Occipital lobe (tissue), 2 donors: ENCODE measurements around the gene SEMA4C. TPM values are rescaled to one million over a fixed set of nuclear protein-coding genes. Genes with fewer than 3 reads are reported as not detected.
A peak's percentile ranks its signal among the peaks of the same experiment; 100 is the strongest.
"Not testable (repeated sequence)": the region's sequence is repeated elsewhere in the genome, so short reads cannot be mapped to it uniquely, and the experiment has no call there.

Source experiments
- DNase-seq: peaks from one replicate; lab custom pipeline; 2025; lab: John Stamatoyannopoulos, UW
- total RNA-seq: library from RNA; depleted of rRNA; stranded (reverse); fragments of >200 nt; gene quantifications from one replicate; pipeline ENCODE4 v1.2.3, GENCODE V29; 2014

The SEMA4C gene
- total RNA-seq, 1 donor from 2014 or later, result 54.9 TPM

DNA sequence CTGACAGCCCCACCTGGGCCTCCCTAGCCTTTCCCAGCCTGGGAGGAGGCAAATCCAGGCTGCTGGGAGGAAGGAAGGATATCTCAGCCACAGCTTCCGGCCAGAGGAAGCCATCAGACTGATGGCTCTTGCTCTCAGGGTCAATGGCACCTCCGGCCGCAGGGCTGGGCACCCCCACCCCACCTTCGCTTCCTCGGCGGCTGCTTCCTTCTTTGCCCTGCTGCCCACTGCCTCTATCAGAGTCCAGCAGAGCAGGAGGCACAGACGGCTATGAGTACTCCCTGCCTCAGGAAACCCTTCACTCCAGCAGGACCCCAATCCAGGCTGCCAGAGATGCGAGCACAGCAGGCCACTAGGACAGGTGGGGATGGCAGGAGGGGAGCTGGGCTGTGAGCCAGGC lies 3.3 kb downstream of the SEMA4C start:
- DNase-seq, result no peak

DNA sequence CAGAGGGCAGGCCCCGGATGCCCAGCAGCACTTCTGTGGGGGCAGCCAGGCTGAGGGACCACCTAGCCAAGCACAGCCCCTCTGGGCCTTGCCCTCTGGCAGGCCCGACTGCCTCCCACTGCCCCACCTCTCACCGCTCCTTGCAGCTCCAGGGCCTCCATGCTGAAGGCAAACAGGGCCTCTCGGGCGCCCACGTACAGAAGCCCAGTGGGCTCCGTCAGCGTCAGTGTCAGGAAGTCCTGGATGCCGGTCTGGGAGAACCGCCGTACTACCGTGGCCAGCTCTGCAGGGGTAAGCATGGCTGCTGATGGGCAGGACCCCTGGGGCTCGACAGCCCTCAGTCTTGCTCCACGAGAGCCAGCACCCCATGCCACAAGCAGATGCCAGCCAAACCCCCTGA lies 3.7 kb downstream of the SEMA4C start:
- DNase-seq, result no peak

DNA sequence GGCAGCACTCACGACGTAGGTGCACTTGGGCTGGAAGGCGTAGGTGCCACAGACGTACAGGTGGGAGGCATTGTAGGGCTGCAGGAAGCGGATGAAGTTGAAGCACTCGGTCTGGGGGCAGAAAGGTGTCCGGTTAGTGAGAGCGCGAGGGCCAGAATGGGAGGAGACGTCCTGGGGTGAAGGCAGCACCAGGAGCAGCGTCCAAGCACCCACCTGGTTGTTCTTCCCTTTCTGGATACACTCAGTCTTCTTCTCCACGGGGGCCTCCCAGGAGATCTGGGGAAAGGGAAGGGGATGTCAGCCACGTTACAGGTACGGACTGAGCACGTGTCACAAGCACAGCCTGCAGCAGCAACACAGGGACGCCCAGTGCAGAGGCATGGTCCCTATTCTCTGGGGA lies 4.2 kb downstream of the SEMA4C start:
- DNase-seq, result no peak

DNA sequence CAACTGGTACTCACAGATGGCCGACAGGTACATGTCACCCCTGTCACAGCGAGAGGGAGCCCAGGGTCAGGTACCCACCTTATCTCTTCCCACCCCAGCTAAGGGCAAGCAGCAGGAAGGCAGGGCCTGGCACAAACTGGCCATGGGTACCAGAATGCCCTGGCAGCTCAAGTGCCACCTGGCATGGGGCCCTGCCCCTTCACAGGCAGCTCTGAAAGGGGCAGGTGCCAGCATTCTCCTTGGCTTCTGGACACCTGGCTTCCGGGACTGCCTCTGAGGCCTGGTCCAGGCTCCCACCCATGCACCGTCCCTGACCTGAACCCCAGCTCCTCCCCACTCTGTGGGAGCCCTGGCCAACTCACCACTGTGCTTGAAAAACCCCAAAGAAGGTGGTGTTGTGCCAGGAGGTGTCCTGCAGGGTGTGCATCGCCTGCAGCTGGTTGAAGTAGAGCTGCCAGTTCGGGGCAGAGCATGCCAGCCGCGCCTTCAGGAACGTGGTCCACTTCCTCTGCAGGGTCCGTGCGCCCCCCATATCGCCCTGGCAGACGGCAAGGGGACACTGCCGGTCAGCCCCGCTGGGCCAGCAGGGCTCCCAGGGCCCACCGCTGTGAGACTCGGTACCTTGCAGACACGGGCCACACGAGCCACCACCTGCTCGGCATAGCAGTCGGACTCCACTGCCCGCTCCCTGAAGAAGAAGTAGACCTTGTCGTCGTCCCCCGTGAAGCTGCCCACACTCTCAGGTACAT lies 5.4 kb downstream of the SEMA4C start:
- no peak for DNase-seq

DNA sequence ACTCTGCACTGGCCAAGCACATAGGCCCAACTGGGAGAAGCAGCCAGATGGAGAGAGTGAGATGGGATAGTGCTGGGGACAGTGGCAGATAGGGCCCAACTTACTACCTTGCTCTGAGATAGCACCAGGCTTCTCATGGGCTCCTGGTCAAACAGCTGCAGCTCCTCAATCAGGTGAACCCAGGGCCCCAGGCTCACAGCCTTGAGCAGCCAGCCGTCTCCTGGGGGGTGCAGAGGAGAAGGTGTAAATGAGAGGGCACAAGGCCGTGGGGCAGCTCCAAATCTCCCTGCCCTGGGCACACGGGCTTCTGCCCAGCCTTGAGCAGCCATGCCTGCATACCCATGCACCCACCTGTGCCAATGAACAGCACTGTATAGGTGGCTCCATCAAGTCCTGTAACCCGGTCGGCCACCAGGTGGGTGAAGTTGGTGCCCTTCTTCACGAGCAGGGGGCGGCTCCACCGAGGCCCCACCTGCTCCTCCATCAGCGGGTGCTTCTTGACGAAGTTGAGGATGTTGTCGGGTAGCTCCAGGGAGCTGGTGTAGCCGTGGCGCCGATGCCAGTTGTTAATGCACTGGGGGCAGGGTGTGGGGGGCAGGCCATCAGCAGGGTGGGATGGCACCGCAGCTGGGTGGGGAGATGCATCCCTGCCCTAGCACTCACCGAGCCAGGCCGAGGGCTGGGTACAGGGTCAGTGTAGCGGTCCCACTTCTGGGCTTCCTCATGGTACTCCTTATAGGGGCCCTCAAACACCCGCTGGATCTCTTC lies 6.1 kb downstream of the SEMA4C start:
- DNase-seq, result no peak

DNA sequence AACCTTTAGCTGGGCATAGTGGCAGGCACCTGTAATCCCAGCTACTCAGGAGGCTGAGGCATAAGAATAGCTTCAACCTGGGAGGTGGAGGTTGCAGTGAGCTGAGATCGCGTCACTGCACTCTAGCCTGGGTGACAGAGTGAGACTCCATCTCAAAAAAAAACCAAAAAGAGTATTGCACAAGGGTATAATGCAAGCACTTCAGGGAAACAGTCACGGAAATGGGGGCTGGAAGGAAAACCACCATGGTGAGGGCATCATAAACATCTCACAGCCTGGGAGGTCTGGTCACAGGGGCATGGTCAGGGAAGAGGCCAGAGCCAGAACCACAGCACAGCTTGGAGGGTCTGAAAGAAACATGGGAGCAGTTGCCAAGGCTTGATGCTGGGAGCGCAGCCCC lies 6.8 kb downstream of the SEMA4C start:
- DNase-seq, result not testable (repeated sequence)

DNA sequence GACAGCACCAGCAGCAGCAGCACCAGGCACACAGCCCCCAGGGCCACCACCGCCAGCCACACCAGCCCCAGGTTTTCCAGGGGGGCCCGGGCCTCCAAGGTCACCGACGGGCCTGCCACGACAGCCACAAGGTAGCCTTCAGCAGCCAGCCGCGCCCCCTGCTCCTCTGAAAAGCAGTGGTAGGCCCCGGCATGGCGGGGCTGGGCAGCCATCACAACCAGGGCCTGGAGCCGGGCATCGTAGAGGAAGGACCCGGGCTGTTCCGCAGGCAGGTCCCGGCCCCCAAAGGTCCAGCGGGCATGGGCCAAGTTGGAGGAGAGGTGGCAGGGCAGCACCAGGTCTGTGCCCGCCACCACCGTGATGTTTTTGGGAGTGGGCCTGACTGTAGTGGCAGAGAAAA lies 8.8 kb downstream of the SEMA4C start:
- no peak for DNase-seq

DNA sequence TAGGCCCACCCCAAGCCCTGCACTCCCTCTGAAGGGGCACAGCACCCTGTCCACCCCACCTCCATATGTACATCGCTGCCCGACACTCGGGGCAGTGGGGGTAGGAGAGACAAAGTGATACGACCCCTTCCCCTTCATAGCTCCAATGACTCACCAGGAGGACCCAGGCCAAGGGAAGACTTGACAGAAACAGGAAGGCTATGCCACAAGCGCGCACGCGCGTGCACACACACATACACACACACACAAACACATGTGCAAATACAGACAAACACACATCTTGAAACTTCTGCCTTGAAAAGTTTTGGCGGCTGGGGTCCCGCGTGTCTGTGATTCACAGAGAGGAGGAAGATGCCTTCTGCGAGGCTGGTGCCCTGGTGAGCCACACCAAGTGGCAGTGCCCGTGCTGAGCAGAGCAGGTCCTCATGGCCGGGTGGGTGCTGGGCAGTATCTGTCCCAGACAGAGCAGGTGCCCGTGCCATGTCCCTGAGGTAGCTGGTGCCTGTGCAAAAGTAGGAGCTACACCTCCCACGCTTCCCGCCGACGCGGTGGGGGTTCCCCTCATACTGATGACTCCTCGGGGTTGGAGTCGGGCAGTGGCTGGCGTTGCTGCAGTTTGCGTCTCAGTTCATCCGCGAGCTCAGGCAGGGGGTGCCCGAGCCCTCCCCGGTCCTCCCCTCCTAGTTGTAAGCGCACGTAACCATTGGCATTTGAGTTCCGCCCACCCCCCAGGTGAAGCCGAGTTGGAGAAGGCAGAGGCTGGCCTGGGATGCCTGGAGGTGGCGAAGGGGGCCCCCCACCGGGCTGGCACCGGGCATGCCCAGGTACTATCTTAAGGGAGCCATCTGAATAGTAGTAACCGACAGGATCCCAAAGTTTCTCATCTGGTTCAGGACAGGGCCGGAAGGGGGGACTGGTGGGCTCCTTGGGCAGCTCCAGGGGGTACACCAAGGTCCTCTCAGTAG lies 9.5 kb downstream of the SEMA4C start:
- no peak for DNase-seq

DNA sequence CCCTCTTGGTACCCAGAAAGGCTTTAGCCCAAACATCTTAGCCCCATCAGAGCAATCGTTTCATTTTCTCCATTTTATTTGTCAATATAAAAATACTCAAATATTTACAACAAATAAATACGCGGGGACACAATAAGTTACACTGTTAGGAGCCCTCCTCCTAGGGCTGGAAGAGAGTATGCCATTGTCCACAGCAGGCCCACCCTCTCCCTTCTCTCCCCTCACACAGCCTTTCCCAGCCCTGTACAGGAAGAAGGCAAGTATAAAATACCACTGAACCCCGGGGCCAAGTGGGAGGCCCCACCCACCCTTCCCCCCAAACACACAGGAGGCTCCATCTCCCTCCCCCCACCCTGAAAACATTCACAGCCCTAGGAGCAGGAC lies 10.2 kb downstream of the SEMA4C start:
- DNase-seq, result no peak

DNA sequence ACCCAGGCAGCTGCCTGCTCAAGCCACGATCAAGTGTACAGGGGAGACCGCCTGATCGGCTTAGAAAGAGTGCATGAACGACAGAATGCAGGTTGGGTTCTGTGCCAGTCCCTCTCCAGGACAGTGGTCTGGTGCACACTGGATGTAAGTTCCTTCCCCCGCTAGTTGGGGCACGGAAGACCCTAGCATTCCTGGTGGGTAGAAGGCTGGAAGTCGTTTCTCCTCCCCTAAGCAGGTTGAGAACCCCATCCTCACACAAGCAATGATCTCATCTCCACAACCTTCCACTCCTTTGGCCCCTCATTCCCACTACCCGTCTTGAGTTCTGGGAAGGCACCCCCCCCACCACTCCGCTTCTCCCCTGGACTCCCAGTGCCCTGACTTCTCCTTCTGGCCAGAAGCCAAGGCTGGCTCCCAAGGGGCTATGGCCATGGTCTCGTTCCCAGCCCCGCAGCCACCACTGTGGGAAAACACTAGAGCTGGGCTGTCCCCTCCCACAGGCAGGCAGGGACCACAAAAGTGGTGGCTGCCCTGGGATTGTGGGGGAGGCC lies 10.7 kb downstream of the SEMA4C start:
- no peak for DNase-seq

DNA sequence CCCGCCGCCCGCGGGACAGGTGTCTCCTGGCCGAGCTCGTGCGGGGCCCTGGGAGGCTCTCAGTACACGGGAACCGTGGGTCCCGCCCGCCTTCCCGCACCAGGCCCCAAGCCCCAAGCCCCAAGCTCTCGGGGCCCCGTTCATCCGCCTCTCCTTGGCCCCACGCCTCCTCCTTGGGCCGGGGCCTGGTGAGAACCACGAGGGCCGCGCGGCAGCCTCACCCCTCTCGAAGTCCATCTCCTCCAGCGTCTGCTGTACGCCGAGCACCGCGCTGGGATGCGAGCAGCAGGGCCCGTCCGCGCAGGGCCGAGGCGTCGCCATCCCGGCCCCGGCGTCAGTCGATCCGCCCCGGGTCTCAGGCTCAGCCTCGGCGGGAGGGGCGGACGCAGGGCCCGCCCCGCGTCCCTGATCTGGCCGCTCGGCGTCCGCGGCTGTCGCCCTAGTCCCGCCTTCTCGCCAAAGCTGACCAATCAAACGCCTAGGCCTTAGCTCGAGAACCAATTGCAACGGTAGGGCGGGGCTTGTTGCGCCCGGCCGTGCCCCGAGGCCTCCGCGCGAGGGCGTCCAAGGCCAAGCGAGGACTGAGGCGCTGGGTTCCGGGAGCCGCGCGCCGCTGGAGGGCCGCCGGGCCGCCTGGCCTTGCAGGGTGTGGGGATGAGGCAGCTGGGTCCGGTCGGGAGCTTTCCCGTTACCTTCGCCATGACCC lies 12.1 kb downstream of the SEMA4C start, which contains the start of gene ANKRD39:
ANKRD39 (minus strand) TSS at position 350 of the 706 bp plus-strand sequence; CDS start at position 321, 29 bp downstream.
- DNase-seq, result peak; percentile 97

DNA sequence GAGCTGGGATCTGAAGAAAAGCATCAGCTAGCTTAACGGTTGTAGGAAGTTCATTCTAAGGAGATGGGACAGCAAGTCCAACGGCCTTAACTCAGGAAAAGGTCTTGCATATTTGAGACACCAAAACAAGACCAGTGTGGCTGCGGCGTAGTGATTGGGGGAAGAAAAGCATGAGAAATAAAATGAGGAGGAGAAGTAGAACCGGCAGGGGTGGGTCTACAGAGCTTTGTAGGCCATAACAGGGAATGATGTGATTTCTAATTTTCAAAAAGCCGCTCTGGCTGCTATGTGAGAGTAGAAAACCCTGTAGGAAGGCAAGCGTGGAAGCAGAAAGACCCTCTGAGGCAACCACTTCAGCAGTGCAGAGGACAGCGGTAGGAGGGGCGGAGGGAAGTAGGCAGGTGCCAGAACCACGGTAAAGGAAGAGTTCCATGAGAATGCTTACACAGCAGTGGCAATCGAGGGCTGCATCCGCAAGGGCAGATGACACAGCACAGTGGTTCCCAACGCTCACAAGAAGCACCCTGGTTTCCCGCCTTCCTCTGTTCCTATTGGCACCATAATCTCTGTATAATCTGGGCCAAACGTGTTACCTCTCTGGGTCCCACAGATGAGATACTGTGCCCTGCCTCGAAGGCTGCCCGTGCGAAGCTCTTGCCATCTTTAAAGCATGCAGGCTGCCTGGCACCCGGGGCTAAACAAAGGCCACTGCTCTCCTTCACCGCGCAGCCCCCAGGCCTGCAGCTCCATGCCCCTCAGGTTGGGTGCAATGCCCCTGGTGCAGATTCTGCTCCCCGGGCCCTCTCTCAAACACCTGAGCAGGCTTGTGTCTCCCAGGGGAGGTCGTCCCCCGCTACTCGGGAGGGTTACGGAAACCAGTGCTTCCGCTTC lies 12.9 kb downstream of the SEMA4C start:
- no peak for DNase-seq

DNA sequence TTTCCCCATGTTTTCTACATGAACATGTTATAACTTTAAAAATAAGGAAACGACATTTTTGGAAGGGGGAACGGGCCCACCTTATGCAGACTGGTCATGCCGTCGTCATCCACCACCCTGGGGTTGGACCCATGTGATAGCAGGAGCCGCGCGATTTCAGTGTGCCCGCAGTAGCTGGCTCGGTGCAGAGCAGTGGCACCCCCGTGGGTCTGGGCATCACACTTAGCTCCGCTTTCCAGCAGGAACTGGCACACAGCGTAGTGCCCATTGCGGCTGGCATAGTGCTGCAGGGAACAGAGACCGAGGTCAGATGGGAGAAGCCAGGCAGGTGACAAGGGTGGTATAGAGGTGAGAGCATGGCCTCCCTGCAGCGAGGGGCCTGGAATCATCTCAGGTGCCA lies 16.6 kb downstream of the SEMA4C start:
- no peak for DNase-seq

DNA sequence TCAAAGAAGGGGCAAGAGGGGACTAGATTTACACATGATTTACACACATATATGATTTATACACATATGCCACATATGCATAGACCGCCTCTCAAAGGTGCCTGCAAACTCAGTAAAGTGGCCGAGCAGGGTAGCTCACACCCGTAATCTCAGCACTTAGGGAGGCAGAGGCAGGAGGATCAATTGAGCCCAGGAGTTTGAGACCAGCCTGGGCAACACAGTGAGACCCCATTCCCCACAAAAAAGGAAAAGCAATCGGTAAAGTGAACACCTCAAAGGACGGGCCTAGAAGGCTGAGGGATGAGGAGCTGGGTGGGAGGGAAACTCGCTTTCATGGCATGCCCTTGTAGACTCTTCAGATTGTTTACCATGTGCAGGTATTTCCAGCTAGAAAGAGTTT lies 17.2 kb downstream of the SEMA4C start:
- DNase-seq, result no peak

DNA sequence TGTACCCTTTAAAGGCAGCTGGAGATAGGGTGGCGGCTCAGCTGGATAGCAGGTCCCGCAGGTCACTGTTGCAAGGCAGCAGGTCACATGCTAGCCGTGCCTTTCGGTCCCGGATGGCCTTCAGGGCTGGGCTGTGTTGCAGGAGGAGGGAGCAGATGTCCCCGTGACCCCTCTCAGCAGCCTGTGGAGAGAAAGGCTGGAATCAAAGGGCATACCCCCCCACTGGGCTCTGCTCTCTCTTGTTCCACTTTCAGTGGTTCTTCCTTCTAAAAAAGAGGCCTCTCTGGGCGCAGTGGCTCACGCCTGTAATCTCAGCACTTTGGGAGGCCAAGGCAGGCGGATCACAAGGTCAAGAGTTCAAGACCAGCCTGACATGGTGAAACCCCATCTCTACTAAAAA lies 21.6 kb downstream of the SEMA4C start:
- DNase-seq, result no peak

DNA sequence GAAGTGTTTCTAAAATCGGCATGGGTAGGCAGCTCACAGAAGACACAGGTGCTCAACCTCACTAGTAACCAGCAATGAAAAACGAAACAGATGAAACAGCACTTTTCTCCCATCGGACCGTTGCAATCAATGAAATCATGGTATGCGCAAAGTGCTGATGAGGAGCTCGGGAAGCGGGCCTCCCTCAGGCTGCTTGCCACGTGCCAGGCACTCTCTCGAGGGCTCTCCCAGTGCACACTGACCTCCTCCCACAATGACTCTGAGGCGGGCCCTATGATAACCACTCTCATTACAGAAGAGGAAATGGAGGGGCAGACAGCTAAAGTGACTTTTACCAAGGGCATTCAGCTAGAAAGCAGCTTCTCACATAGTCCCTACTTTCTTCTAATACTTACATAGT lies 22.3 kb downstream of the SEMA4C start:
- no peak for DNase-seq

DNA sequence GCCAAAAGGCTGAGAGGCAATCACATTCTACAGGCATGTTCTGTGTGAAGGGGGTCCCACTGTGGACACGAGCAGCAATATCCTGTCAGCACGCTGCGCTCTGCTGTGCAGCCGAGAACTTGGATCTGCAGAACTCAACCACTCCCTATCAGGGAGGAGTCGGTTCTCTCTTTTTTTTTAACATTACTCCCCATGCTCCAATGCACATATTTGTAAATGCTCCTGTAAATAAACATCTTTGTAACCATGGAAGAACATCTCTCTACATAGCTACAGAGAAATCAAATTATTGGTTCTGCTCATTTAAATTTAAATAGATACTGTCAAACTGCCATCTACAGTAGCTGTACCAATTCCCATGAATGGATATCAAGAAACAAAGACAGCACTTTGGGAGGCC lies 23.1 kb downstream of the SEMA4C start:
- no peak for DNase-seq

DNA sequence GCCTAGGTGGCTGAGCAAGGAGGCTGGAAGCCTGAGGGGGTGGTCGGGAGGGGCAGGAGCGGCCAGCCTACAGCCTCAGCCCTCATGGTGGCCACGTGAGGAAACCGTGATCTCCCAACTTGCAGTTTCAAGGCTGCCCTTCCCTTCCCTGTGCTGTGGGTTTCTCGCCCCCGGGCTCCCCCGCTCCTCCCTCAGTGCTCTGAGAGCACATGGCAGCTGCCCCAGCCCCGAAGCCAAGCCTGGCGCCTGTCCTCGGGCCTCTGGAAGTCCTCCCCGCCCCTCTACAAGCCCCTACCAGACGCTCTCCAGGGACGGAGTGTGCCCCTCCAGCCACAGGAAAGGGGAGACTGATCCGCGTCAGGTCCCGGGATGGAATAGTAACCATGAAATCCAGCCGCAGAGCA lies 25.5 kb downstream of the SEMA4C start:
- no peak for DNase-seq

DNA sequence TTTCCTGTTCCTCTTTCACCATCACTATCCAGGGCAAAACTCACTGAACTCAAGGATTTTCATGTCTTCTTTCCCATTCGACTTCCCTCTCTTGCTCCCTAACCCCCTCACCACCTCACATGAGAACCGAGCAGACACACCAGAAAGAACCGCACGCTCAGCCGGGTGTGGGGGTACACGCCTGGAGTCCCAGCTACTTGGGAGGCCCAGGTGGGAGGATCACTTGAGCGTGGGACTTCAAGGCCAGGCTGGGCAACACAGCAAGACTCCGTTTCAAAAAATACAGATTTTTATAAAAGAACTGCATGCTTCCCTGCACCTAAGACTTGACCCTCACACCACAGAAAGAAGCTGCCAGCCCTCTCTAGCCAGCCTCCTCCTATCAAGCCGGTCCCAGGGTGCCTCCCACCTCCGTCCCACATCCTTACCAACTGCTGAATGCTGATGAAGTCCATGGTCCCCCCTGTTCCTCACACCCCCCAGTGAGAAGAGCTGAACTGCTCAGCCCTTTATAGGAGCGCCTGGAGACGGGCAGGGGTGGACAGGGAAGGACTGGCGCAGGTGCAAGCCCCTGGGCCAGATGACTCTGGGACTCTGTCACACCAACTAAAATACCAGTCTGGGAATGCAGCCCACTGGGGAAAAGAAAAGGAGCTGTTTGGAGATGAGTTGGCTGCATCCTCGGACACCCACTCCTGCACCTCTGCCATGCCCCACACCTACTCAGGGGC lies 26.2 kb downstream of the SEMA4C start, which contains the start of gene ANKRD23:
ANKRD23 (minus strand) TSS at position 484 of the 731 bp plus-strand sequence; CDS start at position 455, 29 bp downstream.
- no peak for DNase-seq
